Panc1 (cell line): Measurements from ENCODE around the gene LUC7L. TPM values are rescaled to one million over a fixed set of nuclear protein-coding genes. Genes with fewer than 3 reads are reported as not detected.

Experiments used
- ATAC-seq: fragments of 200-7000 bp; cut with Tn5 transposase; 2 replicates; pipeline ENCODE4 v1.9.1; 2020; ENCODE audit warnings: mild to moderate bottlenecking, moderate library complexity
- BruUV-seq: library from RNA; stranded (reverse); fragments of 400-500 nt; replicated peaks from 2 replicates; lab custom pipeline; 2021; lab: Mats Ljungman, UMichigan
- CTCF ChIA-PET: fragments of 300-600 bp; sonication (Branson Sonifier 250); formaldehyde crosslinking; loops from one replicate; lab custom pipeline; 2022; ENCODE audit warnings: antibody characterized with exemption; lab: Charles Lee
- POLR2A ChIA-PET: fragments of 300-600 bp; sonication (Branson Sonifier 250); formaldehyde crosslinking; loops from one replicate; lab custom pipeline; 2022; ENCODE audit warnings: antibody characterized with exemption; lab: Charles Lee
- DNase-seq: peaks from one replicate; pipeline ENCODE4 v3.0.0-alpha.2; 2010; ENCODE audit warnings: low read depth, low spot score
- H3K27ac ChIP-seq: 2 replicates; pipeline ENCODE4 v1.5.1; 2011; ENCODE audit warnings: mild to moderate bottlenecking, low read length, inconsistent platforms
- H3K27me3 ChIP-seq: fragments of 200-500 bp; sonication (Bioruptor generic); 2 replicates; pipeline ENCODE4 v1.6.0; 2014; ENCODE audit warnings: low read length, inconsistent platforms; ENCODE audit not compliant: control insufficient read depth, insufficient read depth
- H3K36me3 ChIP-seq: fragments of 200-500 bp; sonication (Bioruptor generic); 2 replicates; pipeline ENCODE4 v1.5.1; 2014; ENCODE audit warnings: inconsistent platforms, mild to moderate bottlenecking, low read length, moderate library complexity; ENCODE audit not compliant: control insufficient read depth, insufficient read depth
- H3K4me1 ChIP-seq: 2 replicates; pipeline ENCODE4 v1.5.1; 2011; ENCODE audit warnings: inconsistent platforms, mild to moderate bottlenecking, low read length, moderate library complexity; ENCODE audit not compliant: control insufficient read depth, insufficient read depth
- H3K4me3 ChIP-seq, 2 experiments: 2 replicates each; pipeline ENCODE4 v1.5.1; 2011 to 2012; ENCODE audit warnings: low read depth in 2 of 2, low read length in 2 of 2, mild to moderate bottlenecking in 2 of 2, inconsistent platforms in 1 of 2, moderate library complexity in 1 of 2
- H3K9me3 ChIP-seq: fragments of 200-500 bp; sonication (Bioruptor generic); 2 replicates; pipeline ENCODE4 v1.5.1; 2014; ENCODE audit warnings: low read depth, mild to moderate bottlenecking, inconsistent platforms, low read length, moderate library complexity; ENCODE audit not compliant: control insufficient read depth, insufficient read depth
- POLR2AphosphoS5 ChIP-seq: IDR thresholded peaks from 2 replicates; pipeline ENCODE4 v1.6.1; 2012; ENCODE audit warnings: mild to moderate bottlenecking, low read depth, low read length, moderate library complexity
- SIN3A ChIP-seq: IDR thresholded peaks from 2 replicates; pipeline ENCODE4 v1.6.1; 2012; ENCODE audit warnings: low read depth, mild to moderate bottlenecking, low read length, moderate library complexity, borderline replicate concordance; ENCODE audit not compliant: insufficient read depth
- TCF7L2 ChIP-seq: IDR thresholded peaks from 2 replicates; pipeline ENCODE4 v1.6.1; 2011; ENCODE audit warnings: mild to moderate bottlenecking, low read depth, low read length, inconsistent platforms
- in situ Hi-C: cut with HindIII; loops from 2 replicates; pipeline ENCODE4 v1.10.0; 2016; ENCODE audit warnings: low sequenced_read_pairs, low pct_unique_long_range_greater_than_20kb
- intact Hi-C: fragments of 100-400 bp; cut with micrococcal nuclease; formaldehyde crosslinking; loops from one replicate; pipeline ENCODE4 v1.10.0; 2022; ENCODE audit not compliant: unreplicated experiment
- total RNA-seq: library from RNA; stranded (reverse); gene quantifications from one replicate; pipeline ENCODE4 v1.2.1, GENCODE V29; 2021; ENCODE audit not compliant: unreplicated experiment
- TF ChIP-seq, protein P1 (sequence below): fragments of 450-650 bp; IDR thresholded peaks from 2 replicates; pipeline ENCODE4 v1.5.1; 2017; ENCODE audit warnings: mild to moderate bottlenecking
- TF ChIP-seq, protein P2 (sequence below), 2 experiments: IDR thresholded peaks; 2 replicates each; pipeline ENCODE4 v1.6.1; 2011 to 2012; ENCODE audit warnings: low read depth in 2 of 2, control low read depth in 1 of 2, low read length in 1 of 2, mild to moderate bottlenecking in 1 of 2, moderate library complexity in 1 of 2; ENCODE audit not compliant: insufficient read depth in 1 of 2

LUC7L gene
- total RNA-seq, 1 experiment from 2014 or later, result 75.3 TPM

- CTCF ChIA-PET, result no interaction called here
Observed at GRCh38 chr16:169014-169413, 60.2 kb downstream of the LUC7L start.

GRCh38 chr16:168424-168823 lies 60.8 kb downstream of the LUC7L start:
- H3K4me3 ChIP-seq, result no peak overlapping the region
- POLR2A ChIA-PET, result no interaction called here
- CTCF ChIA-PET, result no interaction called here
- ATAC-seq (no peak), DNase-seq (no peak)
- no TSS peak for BruUV-seq
- H3K27ac ChIP-seq, result no peak overlapping the region
- intact Hi-C loops (no loop called here), in situ Hi-C loops (no loop called here)
- H3K9me3 ChIP-seq, result no peaks in the 10 kb centered on the region
- TF ChIP-seq, protein P1, sequence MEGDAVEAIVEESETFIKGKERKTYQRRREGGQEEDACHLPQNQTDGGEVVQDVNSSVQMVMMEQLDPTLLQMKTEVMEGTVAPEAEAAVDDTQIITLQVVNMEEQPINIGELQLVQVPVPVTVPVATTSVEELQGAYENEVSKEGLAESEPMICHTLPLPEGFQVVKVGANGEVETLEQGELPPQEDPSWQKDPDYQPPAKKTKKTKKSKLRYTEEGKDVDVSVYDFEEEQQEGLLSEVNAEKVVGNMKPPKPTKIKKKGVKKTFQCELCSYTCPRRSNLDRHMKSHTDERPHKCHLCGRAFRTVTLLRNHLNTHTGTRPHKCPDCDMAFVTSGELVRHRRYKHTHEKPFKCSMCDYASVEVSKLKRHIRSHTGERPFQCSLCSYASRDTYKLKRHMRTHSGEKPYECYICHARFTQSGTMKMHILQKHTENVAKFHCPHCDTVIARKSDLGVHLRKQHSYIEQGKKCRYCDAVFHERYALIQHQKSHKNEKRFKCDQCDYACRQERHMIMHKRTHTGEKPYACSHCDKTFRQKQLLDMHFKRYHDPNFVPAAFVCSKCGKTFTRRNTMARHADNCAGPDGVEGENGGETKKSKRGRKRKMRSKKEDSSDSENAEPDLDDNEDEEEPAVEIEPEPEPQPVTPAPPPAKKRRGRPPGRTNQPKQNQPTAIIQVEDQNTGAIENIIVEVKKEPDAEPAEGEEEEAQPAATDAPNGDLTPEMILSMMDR, result no peak
- TF ChIP-seq TCF7L2, result no peak
- TF ChIP-seq SIN3A, result no peak
- no peak for TF ChIP-seq POLR2AphosphoS5
- TF ChIP-seq, protein P2, sequence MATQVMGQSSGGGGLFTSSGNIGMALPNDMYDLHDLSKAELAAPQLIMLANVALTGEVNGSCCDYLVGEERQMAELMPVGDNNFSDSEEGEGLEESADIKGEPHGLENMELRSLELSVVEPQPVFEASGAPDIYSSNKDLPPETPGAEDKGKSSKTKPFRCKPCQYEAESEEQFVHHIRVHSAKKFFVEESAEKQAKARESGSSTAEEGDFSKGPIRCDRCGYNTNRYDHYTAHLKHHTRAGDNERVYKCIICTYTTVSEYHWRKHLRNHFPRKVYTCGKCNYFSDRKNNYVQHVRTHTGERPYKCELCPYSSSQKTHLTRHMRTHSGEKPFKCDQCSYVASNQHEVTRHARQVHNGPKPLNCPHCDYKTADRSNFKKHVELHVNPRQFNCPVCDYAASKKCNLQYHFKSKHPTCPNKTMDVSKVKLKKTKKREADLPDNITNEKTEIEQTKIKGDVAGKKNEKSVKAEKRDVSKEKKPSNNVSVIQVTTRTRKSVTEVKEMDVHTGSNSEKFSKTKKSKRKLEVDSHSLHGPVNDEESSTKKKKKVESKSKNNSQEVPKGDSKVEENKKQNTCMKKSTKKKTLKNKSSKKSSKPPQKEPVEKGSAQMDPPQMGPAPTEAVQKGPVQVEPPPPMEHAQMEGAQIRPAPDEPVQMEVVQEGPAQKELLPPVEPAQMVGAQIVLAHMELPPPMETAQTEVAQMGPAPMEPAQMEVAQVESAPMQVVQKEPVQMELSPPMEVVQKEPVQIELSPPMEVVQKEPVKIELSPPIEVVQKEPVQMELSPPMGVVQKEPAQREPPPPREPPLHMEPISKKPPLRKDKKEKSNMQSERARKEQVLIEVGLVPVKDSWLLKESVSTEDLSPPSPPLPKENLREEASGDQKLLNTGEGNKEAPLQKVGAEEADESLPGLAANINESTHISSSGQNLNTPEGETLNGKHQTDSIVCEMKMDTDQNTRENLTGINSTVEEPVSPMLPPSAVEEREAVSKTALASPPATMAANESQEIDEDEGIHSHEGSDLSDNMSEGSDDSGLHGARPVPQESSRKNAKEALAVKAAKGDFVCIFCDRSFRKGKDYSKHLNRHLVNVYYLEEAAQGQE (IDR thresholded peaks at IDR 0.05; ENCODE audit: insufficient read depth in 1 of 2, low read depth in 2 of 2, low read length in 1 of 2), result no peak
- H3K36me3 ChIP-seq, result no peaks in the 10 kb centered on the region
- no peaks in the 10 kb centered on the region for H3K4me1 ChIP-seq
- no peaks in the 10 kb centered on the region for H3K27me3 ChIP-seq

More at GRCh38 chr16:169014-169413, 60.2 kb downstream of the LUC7L start:
- Histone ChIP-seq H3K36me3 (no peaks in the 10 kb centered on the region), H3K4me1 (no peaks in the 10 kb centered on the region), H3K27me3 (no peaks in the 10 kb centered on the region), H3K27ac (no peak overlapping the region), H3K4me3 (no peak overlapping the region), H3K9me3 (no peaks in the 10 kb centered on the region)
- TF ChIP-seq, protein P1, result no peak
- no peak for TF ChIP-seq SIN3A
- no peak for TF ChIP-seq TCF7L2
- TF ChIP-seq, protein P2 (IDR thresholded peaks at IDR 0.05; ENCODE audit: insufficient read depth in 1 of 2, low read depth in 2 of 2, low read length in 1 of 2), result no peak
- no peak for TF ChIP-seq POLR2AphosphoS5
- POLR2A ChIA-PET, result no interaction called here
- intact Hi-C loops, result no loop called here
- ATAC-seq, result no peak
- in situ Hi-C loops, result no loop called here
- DNase-seq, result no peak
- BruUV-seq, result no TSS peak
